NCI-H1694 (cell line): ENCODE measurements around the gene NAT16.
"Not testable (repeated sequence)": the region's sequence is repeated elsewhere in the genome, so short reads cannot be mapped to it uniquely, and the experiment has no call there.

ENCODE experiments used
- DNase-seq: peaks from one replicate; lab custom pipeline; 2025; lab: John Stamatoyannopoulos, UW

NAT16 gene

GRCh38 chr7:101156866-101157589, 23.1 kb downstream of the NAT16 start:
- no peak for DNase-seq

- DNase-seq: no peak
Measured at GRCh38 chr7:101156277-101156676, 23.8 kb downstream of the NAT16 start.

GRCh38 chr7:101155303-101155702, 24.8 kb downstream of the NAT16 start:
- DNase-seq: no peak

- DNase-seq: no peak
Measured at GRCh38 chr7:101154693-101155102, 25.4 kb downstream of the NAT16 start.

GRCh38 chr7:101153969-101154692, 26.0 kb downstream of the NAT16 start, which contains the start of gene AP1S1:
TSS of gene AP1S1 (plus strand) at chr7:101154476. CDS start at chr7:101154515, 39 bp downstream.
- DNase-seq: peak; percentile 94

GRCh38 chr7:101151908-101152651, 28.0 kb downstream of the NAT16 start:
- DNase-seq: no peak

GRCh38 chr7:101140746-101141382, 39.2 kb downstream of the NAT16 start:
- DNase-seq: no peak

- no peak for DNase-seq
Measured at GRCh38 chr7:101140339-101140699, 39.8 kb downstream of the NAT16 start.

- DNase-seq: no peak
Measured at GRCh38 chr7:101138213-101138870, 41.8 kb downstream of the NAT16 start.

GRCh38 chr7:101137651-101138212, 42.4 kb downstream of the NAT16 start:
- DNase-seq: no peak

- DNase-seq: no peak
Measured at GRCh38 chr7:101134399-101134980, 45.6 kb downstream of the NAT16 start.

GRCh38 chr7:101133621-101134398, 46.3 kb downstream of the NAT16 start:
- no peak for DNase-seq

GRCh38 chr7:101132626-101133600, 47.2 kb downstream of the NAT16 start:
- not testable (repeated sequence) for DNase-seq

GRCh38 chr7:101129603-101130117, 50.4 kb downstream of the NAT16 start:
- DNase-seq: no peak

- DNase-seq: no peak
Measured at GRCh38 chr7:101128040-101128834, 51.9 kb downstream of the NAT16 start.

GRCh38 chr7:101127460-101128039, 52.5 kb downstream of the NAT16 start:
- no peak for DNase-seq

GRCh38 chr7:101126651-101127459, 53.2 kb downstream of the NAT16 start, which contains the start of gene SERPINE1:
TSS of gene SERPINE1 (plus strand) at chr7:101127104. CDS start at chr7:101128394, 1,290 bp downstream.
- no peak for DNase-seq
